NCI-H446 treated with DMSO at 0.1 percent for 48 hours (cell line): ENCODE measurements around the gene NTM.

Experiments
- DNase-seq: peaks from one replicate; lab custom pipeline; 2025; lab: John Stamatoyannopoulos, UW

Gene NTM

DNA sequence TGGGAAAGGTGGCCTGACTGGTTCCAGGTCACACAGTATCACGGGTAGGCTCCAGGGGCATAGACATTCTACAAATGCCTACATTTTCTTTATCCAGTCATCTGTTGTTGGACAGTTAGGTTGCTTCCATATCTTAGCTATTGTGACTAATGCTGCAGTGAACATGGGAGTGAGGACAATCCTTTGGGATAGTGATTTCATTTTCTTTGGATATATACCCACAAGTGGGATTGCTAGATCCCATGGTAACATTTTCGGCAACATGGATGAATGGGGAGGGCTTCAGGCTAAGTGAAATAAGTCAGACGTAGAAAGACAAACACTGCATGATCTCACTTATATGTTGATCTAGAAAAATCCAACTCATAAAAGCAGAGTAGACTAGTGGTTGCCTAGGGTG lies 744.3 kb downstream of the NTM start:
- no peak for DNase-seq

DNA sequence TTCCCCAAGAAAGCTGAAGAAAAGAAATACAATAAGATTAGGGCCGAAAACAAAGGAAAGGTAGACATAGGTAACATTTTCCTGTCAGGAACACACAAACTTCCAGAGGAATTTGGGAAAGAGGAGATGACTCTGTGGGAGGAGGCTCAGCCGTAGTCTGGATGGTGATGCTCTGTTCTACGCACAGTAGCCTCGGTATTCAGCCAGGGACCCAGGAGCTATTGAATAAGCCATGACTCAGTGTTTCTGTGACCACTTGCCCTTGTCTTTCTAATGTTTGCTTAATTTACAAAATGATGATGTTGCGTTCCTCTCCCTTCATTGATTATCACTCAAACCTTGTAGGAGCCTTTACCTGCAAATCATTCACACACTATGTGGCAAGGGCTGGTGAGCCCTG lies 745.0 kb downstream of the NTM start:
- DNase-seq = no peak

DNA sequence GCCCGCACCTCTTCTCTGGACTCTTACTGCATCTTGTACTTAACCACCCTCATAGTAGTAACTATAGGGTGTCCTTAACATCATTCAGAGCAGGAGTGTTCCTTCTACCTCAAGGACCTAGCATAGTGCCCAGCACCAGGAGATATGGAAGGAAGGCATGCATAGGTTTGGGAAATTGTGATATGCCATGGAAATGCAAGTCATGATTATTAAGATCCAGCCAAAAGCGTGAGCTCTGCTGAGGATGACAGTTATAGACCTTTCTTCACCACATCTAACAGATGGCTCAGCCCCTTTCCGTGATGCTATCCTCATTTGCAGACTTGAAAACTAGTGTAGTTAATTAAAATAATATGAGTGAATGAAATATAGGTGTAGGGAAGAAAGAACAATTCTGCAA lies 746.1 kb downstream of the NTM start:
- no peak for DNase-seq

GRCh38 chr11:132118661-132119060 lies 748.2 kb downstream of the NTM start:
- no peak for DNase-seq

- no peak for DNase-seq
These were observed 749.2 kb downstream of the NTM start for GRCh38 chr11:132119573-132119972.

- DNase-seq = no peak
These were observed 752.3 kb downstream of the NTM start for GRCh38 chr11:132122735-132123134.

DNA sequence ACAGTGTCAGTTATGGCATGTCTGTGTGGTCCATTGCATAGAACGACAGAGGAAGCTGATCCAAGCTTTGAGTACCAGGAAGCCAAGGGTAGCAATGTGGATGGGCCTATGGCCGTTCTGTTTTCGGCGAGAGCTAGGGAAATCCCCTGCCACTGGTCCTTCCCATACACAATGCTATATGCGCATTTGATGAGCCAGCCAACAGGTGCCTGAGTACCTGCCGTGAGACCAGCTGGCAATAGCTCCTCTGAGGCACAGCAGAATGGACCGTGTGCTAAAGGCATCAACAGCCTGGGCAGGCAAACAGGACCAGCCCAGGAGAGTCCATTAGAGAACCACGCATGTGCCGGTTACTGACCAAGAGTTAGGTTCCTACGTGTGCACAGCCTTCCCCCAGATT lies 753.0 kb downstream of the NTM start:
- no peak for DNase-seq

DNA sequence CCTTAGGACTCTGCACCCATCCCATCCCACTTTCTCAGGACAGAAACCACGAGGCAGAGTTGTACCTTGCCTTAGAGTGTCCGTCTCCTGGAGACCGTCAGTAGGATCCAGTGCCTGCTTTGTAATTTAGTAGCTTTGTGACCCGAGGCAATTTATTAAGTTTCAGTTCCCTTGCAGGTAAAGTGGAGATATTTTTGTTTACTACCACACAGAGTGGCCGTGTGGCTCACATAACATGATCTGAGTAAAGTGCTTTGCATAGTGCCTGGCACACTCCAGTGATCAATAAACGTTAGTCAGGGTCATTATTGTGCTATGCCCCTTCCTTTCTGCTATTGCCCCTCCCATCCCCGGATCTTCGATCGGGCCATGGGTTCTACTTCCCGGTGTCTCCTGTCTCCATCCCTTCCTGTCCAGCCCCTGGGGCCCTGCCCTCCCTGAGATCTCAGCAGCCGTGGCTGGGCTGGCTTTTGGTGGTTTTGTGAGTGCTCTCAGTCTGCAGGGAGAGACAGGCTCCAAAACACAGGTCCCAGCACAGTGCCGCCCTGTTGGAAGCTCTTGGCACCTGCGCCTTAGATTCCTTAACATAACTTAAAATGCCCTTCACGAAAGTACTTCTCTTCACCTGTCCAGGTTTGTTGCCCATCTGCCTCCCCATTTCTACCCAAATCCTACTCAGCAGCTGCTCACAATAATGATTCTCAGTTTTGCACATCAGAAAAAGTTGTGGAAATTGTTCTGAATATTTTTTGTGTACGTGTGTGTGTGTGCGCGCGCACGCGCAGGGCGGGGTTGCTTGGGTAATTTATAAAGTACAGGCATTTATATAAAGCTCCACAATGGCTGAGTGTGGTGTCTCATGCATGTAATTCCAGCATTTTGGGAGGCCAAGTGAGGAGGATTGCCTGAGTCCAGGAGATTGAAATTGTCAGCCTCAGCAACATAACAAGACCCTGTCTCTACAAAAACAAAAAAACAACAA lies 753.7 kb downstream of the NTM start:
- DNase-seq = no peak

DNA sequence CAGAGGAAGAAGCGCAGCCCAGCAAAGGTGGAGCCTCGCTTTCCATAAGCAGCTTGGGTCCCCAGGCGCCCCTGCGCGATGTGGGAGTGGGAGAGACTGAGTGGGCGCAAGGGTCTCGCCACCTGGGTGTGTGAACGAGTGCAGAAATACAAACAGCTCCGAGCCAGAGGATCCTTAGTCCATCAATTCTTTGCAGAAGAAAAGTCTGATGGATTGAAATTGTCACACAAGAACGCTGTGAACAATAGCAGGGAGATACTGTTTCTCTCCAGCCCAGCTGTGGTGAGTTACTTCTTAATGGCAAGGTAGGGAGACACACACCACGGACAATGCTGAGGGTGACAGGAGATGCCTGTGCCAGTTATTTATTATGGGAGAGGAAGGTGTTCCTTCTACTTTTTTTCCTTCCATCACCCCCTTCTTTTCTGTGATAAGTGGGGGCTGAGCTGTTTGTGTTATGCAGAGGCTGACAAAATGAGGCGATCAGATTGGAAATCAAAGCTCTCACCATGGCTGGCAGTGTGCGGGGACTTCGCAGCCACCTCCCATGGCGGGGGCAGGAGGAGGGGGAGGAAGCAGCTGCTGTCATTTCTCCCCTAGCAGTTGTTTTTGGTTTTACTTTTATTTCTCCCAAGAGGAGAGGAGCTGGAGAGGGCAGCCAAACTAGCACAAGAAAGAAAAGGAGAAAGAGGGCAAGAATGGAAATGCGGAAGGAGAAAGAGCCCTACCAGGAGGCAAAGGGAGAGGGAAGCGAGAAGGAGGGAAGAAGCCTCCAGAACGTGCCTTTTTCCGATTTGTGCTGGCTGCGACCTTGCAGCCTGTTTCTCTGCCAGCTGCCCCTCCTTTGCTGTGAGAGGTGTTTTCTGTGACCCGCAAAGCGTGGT lies 755.8 kb downstream of the NTM start:
- no peak for DNase-seq

DNA sequence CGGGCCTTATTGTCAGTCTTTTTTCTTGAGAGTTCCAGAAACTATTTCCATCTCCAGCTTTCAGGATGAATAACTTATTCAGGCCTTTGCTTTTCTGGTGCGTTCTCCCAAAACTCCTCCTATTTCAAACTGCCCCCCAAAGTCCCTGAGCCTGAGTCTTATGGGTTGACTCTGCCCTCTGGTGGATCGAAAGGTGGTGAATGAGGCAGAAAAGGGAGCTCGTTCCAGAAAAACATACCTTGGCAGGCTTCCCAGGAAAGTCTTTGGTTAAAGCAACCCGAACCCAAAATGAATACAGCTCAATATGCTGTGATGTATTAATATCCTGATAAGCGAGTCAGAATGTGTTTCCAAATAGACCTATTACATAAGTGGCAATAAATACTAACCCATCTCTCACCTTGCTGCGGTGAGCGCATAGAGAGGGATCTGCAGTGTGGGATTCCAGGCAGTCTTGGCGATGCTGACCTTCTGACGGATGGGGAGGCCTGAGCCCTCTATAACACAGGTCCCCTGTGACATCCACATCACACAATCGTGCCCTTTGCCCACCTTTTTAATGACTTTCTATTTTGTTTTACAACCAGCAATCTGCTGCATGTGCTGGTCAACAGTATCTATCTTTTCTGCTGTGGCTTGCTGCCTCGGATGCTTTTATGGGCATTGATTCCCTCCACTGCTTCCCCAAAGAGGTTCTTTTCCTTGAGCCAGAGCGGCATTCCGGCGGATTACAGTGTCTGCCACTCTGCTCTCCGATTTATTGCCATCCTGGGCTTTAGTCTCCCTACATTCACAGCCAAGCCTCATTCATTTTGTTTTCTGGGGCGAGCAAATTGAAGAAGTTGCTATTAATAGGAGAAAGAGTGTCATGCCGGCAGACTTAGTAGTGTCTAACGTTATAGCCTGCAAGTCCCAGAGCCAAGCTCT lies 756.8 kb downstream of the NTM start:
- DNase-seq = no peak

DNA sequence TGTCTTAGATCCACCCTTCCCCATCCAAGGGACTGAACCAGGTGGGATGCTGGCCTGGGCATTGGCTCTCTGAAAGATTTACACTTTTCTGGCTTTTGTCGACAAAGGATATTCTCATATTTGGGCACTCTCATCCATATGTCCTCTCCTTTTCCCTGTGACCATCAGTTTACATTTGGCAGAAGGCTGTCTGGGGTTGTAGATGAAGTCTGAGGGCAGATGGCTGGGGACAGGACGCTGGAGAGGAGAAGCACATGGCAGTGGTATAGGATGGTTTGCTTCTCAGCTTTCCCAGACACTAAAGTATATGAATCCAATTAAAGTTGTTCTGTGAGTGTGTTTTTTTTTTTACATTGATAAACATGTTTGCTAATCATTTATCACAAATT lies 757.5 kb downstream of the NTM start:
- DNase-seq = no peak

DNA sequence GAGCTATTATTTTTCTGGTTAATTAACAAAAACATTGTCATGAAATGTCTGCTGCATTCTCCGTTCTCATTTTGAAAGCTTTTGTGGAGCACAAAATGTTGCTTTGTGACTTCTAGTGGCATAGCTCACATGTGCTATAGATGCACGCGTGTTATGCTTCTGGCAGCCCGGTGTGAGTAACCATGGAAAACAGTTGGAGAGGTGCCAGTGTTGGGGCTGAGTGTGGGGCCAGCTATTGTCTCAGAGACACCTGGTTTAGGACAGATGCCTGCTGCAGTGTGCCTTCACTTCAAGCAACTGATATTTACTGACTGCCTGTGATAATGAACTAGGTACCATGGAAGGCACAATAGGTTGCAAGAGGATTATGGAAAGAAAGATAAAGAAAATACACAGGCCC lies 760.6 kb downstream of the NTM start:
- no peak for DNase-seq

GRCh38 chr11:132131961-132132360 lies 761.5 kb downstream of the NTM start:
- no peak for DNase-seq

- DNase-seq = no peak
These were observed 763.9 kb downstream of the NTM start for GRCh38 chr11:132134322-132134721.

- DNase-seq = no peak
These were observed 767.0 kb downstream of the NTM start for GRCh38 chr11:132137289-132137980.

DNA sequence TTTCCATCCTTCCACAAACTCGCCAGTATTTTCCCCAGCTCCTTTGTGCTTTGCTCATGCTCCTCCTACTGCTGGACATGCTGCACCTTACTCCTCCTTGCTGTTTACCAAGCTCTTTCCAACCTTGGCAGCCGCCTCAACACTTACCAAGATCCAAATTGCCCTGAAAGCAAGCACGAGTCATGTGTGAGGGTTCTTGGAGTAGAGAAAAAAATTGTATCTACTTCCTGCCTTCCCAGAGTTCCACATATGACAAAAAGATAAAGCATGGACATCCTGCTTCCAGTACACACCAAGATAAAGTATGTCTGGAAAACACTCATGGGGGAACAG lies 767.5 kb downstream of the NTM start:
- DNase-seq = no peak

DNA sequence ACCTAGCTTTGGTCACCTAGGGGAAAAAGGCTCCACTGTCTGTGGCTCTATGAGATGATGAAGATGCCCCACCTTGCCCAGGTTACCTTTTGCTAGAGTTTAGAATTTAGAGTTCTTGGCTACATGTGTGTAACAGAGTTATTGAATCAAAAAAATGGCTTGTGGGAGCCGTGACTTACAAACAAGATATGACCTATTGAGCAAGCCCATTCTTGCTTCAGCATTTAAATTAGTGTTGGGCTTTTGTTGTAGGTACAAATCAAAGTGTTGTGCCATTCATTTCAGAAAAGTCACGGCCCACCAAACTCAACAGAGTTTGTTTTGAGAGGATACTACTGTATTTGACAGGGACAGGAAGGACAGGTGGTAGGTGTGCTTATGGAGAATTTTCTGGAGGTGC lies 768.8 kb downstream of the NTM start:
- DNase-seq = no peak

DNA sequence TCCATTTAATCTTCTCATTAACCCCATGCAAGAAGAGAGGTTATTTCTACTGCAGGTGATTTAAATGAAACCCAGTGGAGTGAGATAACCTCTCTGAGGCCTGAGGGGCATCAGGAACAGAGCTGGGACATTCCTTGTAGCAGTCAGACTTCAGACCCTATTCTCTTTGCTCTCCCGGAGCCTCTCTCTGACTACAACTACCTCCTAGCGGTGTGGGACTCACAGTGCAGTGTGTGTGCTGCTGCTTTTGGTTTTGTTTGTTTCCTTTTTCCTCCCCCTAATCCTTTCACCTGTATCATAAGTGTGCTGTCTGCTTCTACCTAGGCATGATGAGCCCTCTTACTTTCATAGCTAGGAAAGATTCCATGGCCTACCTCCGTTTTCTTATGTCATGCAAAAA lies 769.6 kb downstream of the NTM start:
- no peak for DNase-seq

GRCh38 chr11:132142121-132142520 lies 771.7 kb downstream of the NTM start:
- no peak for DNase-seq

DNA sequence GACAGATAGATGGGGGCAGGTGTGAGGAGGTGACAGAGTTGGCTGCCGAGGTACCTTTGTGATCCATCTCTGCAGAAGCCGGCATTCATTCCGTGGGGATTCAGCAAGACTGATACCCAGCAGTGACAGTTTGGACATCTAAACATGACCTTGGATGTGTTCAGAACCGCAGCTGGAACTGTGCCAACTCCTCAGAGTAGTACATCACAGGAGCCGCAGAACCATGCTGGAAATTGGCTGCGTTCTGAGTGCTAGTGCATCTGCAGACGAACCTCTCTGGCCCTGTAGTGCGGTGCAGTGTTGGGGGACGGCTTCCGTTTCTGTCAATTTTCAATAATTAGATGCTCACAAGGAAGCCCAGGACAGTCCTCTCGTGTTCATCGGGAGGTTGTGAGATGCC lies 772.1 kb downstream of the NTM start:
- no peak for DNase-seq

- no peak for DNase-seq
These were observed 777.0 kb downstream of the NTM start for GRCh38 chr11:132147464-132147863.
